COLO668 (cell line): Measurements from ENCODE around the gene RBM33.

ENCODE experiments used
- DNase-seq: peaks from one replicate; lab custom pipeline; 2025; ENCODE audit not compliant: unreplicated experiment; lab: John Stamatoyannopoulos, UW

The RBM33 gene

GRCh38 chr7:155791214-155791737 lies 146.8 kb downstream of the RBM33 start:
- DNase-seq, result no peak

GRCh38 chr7:155791836-155792235 lies 147.4 kb downstream of the RBM33 start:
- no peak for DNase-seq

GRCh38 chr7:155792315-155792960 lies 148.0 kb downstream of the RBM33 start:
- DNase-seq, result no peak

DNA sequence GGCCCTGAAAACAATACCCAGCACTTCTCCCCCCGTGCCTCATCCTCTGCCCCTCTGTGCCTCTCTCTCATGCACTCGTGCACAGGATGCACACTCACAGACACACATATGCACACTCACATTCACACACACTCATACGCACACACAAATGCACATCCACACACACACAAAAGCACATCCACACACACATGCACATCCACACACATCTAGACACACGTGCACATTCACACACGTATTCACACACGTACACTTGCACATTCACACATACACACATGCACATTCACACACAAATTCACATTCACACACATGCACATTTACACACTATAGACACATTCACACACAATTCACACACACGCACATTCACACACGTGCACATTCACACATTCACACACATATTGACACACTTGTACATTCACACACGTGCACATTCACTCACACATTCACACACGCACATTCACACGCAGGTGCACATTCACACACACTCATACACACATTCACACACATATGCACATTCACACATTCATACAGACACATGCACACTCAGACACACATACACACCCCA lies 148.6 kb downstream of the RBM33 start:
- DNase-seq, result no peak

GRCh38 chr7:155793720-155794119 lies 149.3 kb downstream of the RBM33 start:
- DNase-seq, result no peak

- no peak for DNase-seq
Measured at GRCh38 chr7:155794196-155794595, 149.7 kb downstream of the RBM33 start.

DNA sequence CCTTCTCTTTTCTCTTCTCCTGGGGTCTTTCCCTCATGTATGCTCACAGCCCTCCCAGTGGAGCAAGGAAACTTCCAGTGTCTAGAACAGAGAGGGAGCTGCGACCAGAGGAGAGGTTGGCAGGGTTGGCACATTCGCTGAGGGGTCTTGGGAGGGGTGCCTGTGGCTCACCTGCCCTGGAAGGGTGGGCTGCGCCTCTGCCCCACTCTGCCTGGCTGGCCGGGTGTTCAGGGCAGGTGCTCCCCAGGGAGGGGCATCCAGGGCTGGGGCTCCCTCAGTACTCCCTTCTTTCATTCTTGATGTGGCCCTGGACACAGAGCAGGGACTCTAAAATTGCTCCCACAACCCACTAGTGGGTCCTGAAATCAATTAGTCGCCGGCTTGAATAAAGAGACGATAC lies 150.9 kb downstream of the RBM33 start:
- no peak for DNase-seq

GRCh38 chr7:155795951-155796350 lies 151.5 kb downstream of the RBM33 start:
- no peak for DNase-seq

DNA sequence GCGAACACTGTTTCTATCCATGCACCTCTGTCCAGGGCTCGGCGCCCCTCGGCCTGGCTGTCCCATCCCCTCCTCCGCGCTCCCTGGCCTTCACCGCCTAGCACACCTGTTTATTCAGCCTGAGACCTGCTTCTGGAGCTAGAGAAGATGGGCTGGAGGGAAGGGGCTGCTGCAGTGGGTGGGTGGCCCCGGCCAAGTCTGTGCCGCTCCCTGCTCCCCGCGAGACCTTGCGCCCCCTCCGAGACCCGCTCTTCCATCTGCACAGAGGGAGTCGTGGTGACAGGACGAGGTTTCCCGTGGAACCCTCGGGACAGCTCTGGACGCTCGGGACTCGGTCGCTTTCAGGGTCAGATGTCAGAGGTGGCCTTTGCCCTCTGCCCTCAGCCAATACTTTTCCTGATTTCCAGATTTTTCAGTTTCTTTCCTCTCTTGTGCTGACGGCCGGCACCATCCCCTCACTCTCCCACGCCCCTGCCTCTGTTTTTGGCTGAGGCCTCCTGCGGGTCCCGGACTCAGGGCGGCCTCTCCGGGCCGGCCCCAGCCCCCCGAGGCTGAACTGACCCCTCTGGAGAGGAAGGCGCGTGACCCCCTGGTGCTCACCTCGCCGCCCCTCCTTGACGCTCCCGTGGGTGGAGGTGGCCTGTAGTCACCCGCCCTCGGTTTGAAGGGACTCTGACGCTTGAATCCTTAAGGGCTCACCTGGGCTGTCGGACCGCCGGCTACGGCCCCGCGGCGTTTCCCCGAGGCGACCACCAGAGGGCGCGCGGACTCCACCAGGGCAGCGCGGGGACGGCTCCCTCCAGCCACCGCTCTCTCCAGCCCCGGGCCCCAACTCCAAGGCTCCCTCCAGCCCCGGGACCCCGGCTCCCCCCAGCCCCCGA lies 152.2 kb downstream of the RBM33 start:
- DNase-seq, result peak; percentile 52

DNA sequence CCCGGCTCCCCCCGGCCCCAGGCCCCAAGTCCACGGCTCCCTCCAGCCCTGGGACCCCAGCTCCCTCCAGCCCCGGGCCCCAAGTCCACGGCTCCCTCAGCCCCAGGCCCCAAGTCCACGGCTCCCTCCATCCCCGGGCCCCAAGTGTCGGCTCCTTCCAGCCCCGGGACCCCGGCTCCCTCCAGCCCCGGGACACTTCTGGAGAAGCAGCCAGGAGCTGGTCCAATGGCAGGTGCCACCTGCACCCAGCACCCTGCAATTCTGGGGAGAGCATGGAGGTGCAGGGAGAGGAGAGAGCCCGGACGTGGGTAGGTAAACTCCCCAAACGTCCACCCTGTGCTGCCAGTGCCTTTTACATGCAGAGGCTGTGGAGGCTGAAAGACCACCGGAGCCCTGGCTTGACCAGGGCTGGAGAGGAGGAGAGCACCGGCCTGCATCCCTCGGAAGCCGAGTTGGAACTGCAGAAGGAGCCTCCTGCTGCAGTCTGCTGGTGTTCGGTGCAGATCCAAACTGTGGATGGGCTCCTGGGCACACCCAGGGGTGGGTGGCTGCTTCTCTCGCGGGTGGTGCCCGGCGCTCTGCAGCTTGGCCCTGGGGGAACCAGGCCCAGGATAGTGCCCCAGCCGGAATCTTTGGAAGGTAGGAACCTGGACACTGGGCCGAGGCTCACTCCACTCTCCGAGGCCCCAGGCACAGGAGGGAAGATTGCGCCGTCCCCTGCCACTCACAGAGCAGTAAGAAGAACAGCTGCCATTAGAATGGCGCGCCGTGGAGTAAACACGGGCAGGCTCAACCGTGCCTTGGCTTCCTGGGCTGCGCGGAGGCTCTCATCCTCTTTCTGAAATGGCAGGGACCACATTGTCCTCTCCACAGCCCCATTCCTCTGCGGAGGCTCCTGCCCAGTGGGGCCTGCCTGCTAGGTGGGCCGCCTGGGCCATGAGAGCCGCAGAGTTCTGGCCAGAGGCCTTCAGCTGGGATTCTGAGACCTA lies 153.1 kb downstream of the RBM33 start:
- DNase-seq, result no peak

DNA sequence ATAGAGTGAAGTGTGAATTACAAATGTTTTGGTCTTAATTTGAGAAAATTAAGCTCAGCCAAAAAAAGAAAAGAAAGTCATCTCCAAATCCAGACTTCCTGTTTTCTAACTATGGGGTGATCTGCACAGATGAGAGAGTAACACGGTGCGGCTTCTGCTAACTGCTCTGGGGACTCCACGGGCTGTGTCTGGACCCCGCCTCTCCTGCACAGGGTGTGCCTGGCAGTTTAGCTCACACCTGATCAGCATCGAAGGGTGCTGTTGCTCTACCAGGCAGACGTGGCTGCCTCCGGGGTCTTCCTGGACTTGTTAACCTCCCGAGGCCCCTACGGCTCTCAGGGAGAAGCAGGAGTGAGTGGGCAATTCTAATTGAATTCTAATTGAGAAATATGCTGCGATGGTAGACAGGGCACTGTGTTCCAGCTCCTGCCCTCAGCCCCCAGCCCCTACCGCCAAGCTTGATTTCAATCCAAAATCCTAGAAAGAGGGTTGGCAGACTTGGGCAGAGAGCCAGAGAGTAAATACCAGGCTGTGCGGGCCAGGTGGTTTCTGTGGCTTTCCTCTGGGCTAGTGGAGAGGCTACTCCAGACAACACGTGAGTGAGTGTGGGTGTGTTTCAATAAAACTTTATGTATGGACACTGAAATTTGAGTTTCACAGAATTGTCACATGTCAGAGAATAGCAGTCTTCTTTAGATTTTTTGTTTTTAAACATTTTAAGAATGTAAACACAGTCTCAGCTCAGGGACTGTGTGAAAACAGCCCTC lies 154.4 kb downstream of the RBM33 start:
- DNase-seq, result no peak

DNA sequence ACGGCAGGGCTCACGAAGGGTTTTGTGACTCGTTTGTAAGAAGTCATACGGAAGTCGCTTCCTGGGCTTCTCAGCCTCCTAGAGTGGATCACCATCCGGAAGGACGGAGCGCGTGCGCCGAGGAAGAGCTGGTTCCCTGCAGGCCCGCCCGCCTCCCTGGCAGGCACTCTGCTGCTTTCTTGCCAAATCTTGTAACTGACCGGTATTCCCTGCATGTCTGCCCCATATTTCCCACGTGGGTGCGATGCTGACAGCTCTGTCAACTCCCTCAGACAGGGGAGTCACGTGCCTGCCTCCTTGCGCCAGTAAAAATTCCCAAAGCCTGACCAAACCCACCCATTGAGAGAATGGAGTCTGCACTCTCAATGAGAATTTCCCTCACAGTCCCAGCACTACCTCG lies 155.1 kb downstream of the RBM33 start:
- no peak for DNase-seq

DNA sequence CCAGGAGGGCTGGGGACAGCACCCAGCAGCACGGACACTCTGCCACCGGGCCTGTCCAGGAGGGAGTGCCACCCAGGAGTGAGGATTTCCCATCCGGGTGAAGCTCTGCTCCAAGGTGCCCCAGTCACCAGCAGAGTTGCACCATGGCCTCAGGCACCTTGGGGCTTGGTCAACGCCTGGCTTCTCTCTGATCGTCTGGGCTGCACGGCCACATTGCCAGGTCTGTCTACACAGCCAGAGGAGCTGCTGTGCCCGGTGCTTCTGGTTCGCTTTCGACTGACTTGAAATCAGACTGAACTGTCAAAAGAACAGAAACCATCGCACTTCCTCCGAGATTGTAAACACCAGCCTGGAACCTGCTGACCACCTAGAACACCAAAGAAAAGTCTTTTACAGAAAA lies 155.8 kb downstream of the RBM33 start:
- no peak for DNase-seq

DNA sequence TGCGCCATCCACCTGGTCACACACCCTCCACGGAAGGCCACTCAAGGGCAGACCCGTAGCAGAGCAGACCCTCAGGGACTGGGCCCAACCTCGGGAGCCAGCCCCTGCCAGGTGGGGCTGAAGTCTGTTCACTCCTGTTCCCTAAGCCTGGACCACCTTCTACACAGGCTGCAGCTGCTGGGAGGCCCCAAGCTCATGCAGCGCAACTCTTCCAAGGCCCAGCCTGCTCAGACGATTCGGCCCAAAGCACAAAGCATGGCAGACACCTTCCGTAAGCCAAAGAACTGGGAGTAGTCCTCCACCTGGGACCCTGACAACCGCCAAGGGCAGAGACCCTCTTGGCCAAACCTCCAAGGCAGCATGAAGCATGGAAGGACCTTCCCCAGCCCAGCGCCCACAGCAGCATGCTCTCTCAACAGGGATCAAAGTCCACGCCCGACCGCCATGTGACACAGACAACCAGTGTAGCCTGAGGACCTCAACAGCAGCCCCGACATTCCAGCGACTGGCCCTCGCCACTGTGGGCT lies 156.3 kb downstream of the RBM33 start:
- DNase-seq, result no peak

DNA sequence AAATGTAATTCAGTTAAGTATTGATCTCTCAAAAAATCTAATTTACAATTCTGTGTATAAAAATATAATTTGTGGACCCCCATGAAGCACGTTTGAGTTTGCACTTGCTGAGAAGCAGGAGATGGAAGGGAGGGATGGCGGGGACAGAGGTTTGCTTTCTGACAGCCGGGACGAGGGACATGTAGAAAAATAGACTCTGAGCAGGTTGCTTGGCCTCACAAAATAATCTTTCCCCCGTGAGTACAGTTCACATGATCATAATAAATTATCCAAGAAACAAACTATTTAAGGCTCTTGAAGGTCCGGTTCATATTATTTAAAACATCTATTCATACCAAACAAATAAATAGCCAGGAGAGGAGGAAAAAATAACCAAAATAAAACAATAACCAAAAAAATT lies 157.8 kb downstream of the RBM33 start:
- no peak for DNase-seq

- DNase-seq, result no peak
Measured at GRCh38 chr7:155802906-155803417, 158.5 kb downstream of the RBM33 start.

- peak; percentile 47 for DNase-seq
Measured at GRCh38 chr7:155803418-155804376, 159.2 kb downstream of the RBM33 start.

DNA sequence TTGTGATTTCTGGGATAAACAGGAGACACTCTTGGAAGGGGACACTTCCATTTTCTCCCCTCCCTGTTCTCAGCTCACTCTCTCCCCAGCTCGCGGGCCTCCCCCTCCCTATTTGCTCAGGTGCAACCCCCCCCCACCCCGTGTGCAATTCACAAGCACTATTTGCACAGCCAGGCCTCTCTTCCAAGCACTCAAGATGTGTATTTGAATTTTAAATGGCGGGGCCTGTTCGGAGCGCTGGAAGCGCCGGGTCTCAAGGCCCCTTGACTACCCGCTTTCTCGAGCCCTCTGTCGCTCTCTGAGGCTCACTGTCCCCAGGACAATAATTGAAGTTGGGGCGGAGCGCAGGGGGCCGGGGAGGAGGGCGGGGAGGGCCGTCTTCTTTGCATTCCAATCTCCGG lies 160.0 kb downstream of the RBM33 start:
- DNase-seq, result no peak
